PC-3 (cell line): Measurements from ENCODE around the gene MTHFD1. TPM values are rescaled to one million over a fixed set of nuclear protein-coding genes. Genes with fewer than 3 reads are reported as not detected.

Experiments used
- ATAC-seq: fragments of 200-7000 bp; cut with Tn5 transposase; 2 replicates; pipeline ENCODE4 v1.9.1; 2020; ENCODE audit warnings: mild to moderate bottlenecking, moderate library complexity
- BruUV-seq: library from RNA; stranded (reverse); fragments of 400-500 nt; replicated peaks from 2 replicates; lab custom pipeline; 2021; lab: Mats Ljungman, UMichigan
- CTCF ChIA-PET: fragments of 300-600 bp; sonication (Branson Sonifier 250); formaldehyde crosslinking; loops from one replicate; lab custom pipeline; 2022; ENCODE audit warnings: antibody characterized with exemption; lab: Charles Lee
- POLR2A ChIA-PET: fragments of 300-600 bp; sonication (Branson Sonifier 250); formaldehyde crosslinking; loops from one replicate; lab custom pipeline; 2022; ENCODE audit warnings: antibody characterized with exemption; ENCODE audit not compliant: unreplicated experiment; lab: Charles Lee
- DNase-seq: peaks from one replicate; pipeline ENCODE4 v3.0.0-alpha.2; 2015
- H2AFZ ChIP-seq: fragments of 300-600 bp; sonication (generic); 2 replicates; pipeline ENCODE4 v1.6.0; 2016; ENCODE audit warnings: antibody characterized with exemption, low read length
- H3F3A ChIP-seq: fragments of 300-600 bp; sonication (generic); one replicate; pipeline ENCODE4 v1.6.0; 2017; ENCODE audit warnings: antibody characterized with exemption, low read length, control low read depth, mild to moderate bottlenecking; ENCODE audit not compliant: unreplicated experiment
- H3K27ac ChIP-seq: fragments of 300-600 bp; sonication (generic); 2 replicates; pipeline ENCODE4 v1.5.1; 2016; ENCODE audit warnings: mild to moderate bottlenecking, low read length
- H3K27me3 ChIP-seq: fragments of 300-600 bp; sonication (generic); 2 replicates; pipeline ENCODE4 v1.6.1; 2016; ENCODE audit warnings: low read length, mixed read lengths
- H3K36me3 ChIP-seq: fragments of 300-600 bp; sonication (generic); 2 replicates; pipeline ENCODE4 v1.6.1; 2016; ENCODE audit warnings: low read depth, mixed run types, low read length, mixed read lengths
- H3K4me1 ChIP-seq: fragments of 300-600 bp; sonication (generic); 2 replicates; pipeline ENCODE4 v1.5.1; 2016; ENCODE audit warnings: low read length; ENCODE audit not compliant: insufficient read depth
- H3K4me2 ChIP-seq: fragments of 300-600 bp; sonication (generic); 2 replicates; pipeline ENCODE4 v1.6.0; 2016; ENCODE audit warnings: low read length
- H3K4me3 ChIP-seq: fragments of 300-600 bp; sonication (generic); 2 replicates; pipeline ENCODE4 v1.5.1; 2016; ENCODE audit warnings: mild to moderate bottlenecking, low read length, mixed read lengths
- H3K79me2 ChIP-seq: fragments of 300-600 bp; sonication (generic); 2 replicates; pipeline ENCODE4 v1.6.1; 2017; ENCODE audit warnings: low read length, mixed read lengths
- H3K9ac ChIP-seq: fragments of 300-600 bp; sonication (generic); 2 replicates; pipeline ENCODE4 v1.6.0; 2016; ENCODE audit warnings: mild to moderate bottlenecking, low read length
- H3K9me2 ChIP-seq: fragments of 300-600 bp; sonication (generic); replicated peaks from 2 replicates; pipeline ENCODE4 v1.6.1; 2016; ENCODE audit warnings: mixed run types, low read length, mixed read lengths
- H3K9me3 ChIP-seq: fragments of 300-600 bp; sonication (generic); 2 replicates; pipeline ENCODE4 v1.6.1; 2016; ENCODE audit warnings: low read length, mixed read lengths
- H4K20me1 ChIP-seq: fragments of 300-600 bp; sonication (generic); 2 replicates; pipeline ENCODE4 v1.6.1; 2016; ENCODE audit warnings: low read length, mixed read lengths
- EZH2 ChIP-seq: fragments of 300-600 bp; sonication (generic); IDR thresholded peaks from one replicate; pipeline ENCODE4 v1.6.1; 2017; ENCODE audit warnings: antibody characterized with exemption, mild to moderate bottlenecking, low read length; ENCODE audit not compliant: unreplicated experiment
- EZH2phosphoT487 ChIP-seq: fragments of 300-600 bp; sonication (generic); IDR thresholded peaks from 2 replicates; pipeline ENCODE4 v1.6.1; 2018; ENCODE audit warnings: mild to moderate bottlenecking, antibody characterized with exemption, low read length, borderline replicate concordance
- intact Hi-C: fragments of 100-400 bp; cut with micrococcal nuclease; formaldehyde crosslinking; loops from 2 replicates; pipeline ENCODE4 v1.9.0; 2023
- total RNA-seq: library from RNA; depleted of rRNA; stranded (reverse); fragments of >200 nt; gene quantifications from 2 replicates; pipeline ENCODE4 v1.2.3, GENCODE V29; 2014
- TF ChIP-seq, protein P1 (sequence below): fragments of 300-600 bp; sonication (generic); conservative IDR thresholded peaks from 2 replicates; pipeline ENCODE4 v1.5.1; 2017; ENCODE audit warnings: antibody characterized with exemption, low read depth, mild to moderate bottlenecking, low read length

The MTHFD1 gene
- total RNA-seq, 1 experiment from 2014 or later, result 89.3 TPM

GRCh38 chr14:64504897-64505794, 117.0 kb downstream of the MTHFD1 start:
- H3K4me3 ChIP-seq, result peak overlapping the region; percentile 82
- TSS peak; percentile 49 for BruUV-seq
- H3K9me3 ChIP-seq, result no peaks in the 10 kb centered on the region
- no peaks in the 10 kb centered on the region for H3K27me3 ChIP-seq
- H3K4me2 ChIP-seq, result peak overlapping the region; percentile 97
- ATAC-seq (peak; percentile 43), DNase-seq (peak; percentile 89)
- peak overlapping the region; percentile 93 for H2AFZ ChIP-seq
- peak overlapping the region; percentile 88 for H3K9ac ChIP-seq
- no peaks in the 10 kb centered on the region for H3K36me3 ChIP-seq
- intact Hi-C loops, result loop anchor here (1.0 to 10.0 kb wide), 3 partner anchors 107 to 253 kb away; no protein-coding TSS in a partner anchor
- H3K9me2 ChIP-seq, result no peaks in the 10 kb centered on the region
- H3K79me2 ChIP-seq, result peaks cover 88% of the 10 kb centered on the region
- TF ChIP-seq EZH2phosphoT487 (no peak), EZH2 (no peak)
- TF ChIP-seq, protein P1, sequence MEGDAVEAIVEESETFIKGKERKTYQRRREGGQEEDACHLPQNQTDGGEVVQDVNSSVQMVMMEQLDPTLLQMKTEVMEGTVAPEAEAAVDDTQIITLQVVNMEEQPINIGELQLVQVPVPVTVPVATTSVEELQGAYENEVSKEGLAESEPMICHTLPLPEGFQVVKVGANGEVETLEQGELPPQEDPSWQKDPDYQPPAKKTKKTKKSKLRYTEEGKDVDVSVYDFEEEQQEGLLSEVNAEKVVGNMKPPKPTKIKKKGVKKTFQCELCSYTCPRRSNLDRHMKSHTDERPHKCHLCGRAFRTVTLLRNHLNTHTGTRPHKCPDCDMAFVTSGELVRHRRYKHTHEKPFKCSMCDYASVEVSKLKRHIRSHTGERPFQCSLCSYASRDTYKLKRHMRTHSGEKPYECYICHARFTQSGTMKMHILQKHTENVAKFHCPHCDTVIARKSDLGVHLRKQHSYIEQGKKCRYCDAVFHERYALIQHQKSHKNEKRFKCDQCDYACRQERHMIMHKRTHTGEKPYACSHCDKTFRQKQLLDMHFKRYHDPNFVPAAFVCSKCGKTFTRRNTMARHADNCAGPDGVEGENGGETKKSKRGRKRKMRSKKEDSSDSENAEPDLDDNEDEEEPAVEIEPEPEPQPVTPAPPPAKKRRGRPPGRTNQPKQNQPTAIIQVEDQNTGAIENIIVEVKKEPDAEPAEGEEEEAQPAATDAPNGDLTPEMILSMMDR, result no peak
- H3F3A ChIP-seq, result peaks cover 6% of the 10 kb centered on the region
- ChIA-PET CTCF (interaction anchor here (0.6 to 1.1 kb wide), 5 partner anchors 15 to 215 kb away, joined by 3 to 7 read pairs (median 4); partner anchors contain the start of gene HSPA2), POLR2A (interaction anchor here (0.6 to 1.3 kb wide), 6 partner anchors 16 to 124 kb away, joined by 3 to 25 read pairs (median 4); no protein-coding TSS in a partner anchor)
- H3K4me1 ChIP-seq, result peaks cover 49% of the 10 kb centered on the region
- H3K27ac ChIP-seq, result peak overlapping the region; percentile 89
- peaks cover 43% of the 10 kb centered on the region for H4K20me1 ChIP-seq

GRCh38 chr14:64506721-64507120, 118.6 kb downstream of the MTHFD1 start:
- Histone ChIP-seq H2AFZ (no peak overlapping the region), H3K27me3 (no peaks in the 10 kb centered on the region), H3K4me1 (peaks cover 47% of the 10 kb centered on the region), H3K36me3 (peaks cover 6% of the 10 kb centered on the region; the same call in 1 of the 2 replicates), H4K20me1 (peaks cover 56% of the 10 kb centered on the region), H3K9me3 (no peaks in the 10 kb centered on the region), H3K4me3 (peak overlapping the region; percentile 82), H3K4me2 (peak overlapping the region; percentile 97), H3K9ac (peak overlapping the region; percentile 23), H3F3A (peaks cover 2% of the 10 kb centered on the region), H3K9me2 (no peaks in the 10 kb centered on the region), H3K27ac (peak overlapping the region; percentile 48), H3K79me2 (peaks cover 88% of the 10 kb centered on the region)
- intact Hi-C loops, result loop anchor here (2.0 to 10.0 kb wide), 2 partner anchors 14 to 162 kb away; no protein-coding TSS in a partner anchor
- ChIA-PET CTCF (no interaction called here), POLR2A (no interaction called here)
- no TSS peak for BruUV-seq
- DNase-seq (no peak), ATAC-seq (no peak)
- TF ChIP-seq EZH2 (no peak), EZH2phosphoT487 (no peak)
- TF ChIP-seq, protein P1, result no peak
